Ovary (tissue), 3 donors: ENCODE measurements around the gene PEX5.

Source experiments
- POLR2A ChIP-seq: fragments of 450-650 bp; IDR thresholded peaks from one replicate; pipeline ENCODE4 v1.6.1; 2017; ENCODE audit warnings: antibody characterized with exemption, mild to moderate bottlenecking, moderate library complexity
- TF ChIP-seq, protein P1 (sequence below), 3 donors: fragments of 450-650 bp in 2 of 3; fragments of 200-600 bp in 1 of 3; IDR thresholded peaks; one replicate each; pipeline versions ENCODE4 v1.5.1 to v1.8.0; 2016 to 2022; ENCODE audit warnings: antibody characterized with exemption in 3 of 3, mild to moderate bottlenecking in 1 of 3
- donor health status: DM: no; HTN: no; CAD: no.

GRCh38 chr12:7169951-7170350, 19.5 kb upstream of the PEX5 start:
- no peak for TF ChIP-seq POLR2A
- TF ChIP-seq, protein P1, sequence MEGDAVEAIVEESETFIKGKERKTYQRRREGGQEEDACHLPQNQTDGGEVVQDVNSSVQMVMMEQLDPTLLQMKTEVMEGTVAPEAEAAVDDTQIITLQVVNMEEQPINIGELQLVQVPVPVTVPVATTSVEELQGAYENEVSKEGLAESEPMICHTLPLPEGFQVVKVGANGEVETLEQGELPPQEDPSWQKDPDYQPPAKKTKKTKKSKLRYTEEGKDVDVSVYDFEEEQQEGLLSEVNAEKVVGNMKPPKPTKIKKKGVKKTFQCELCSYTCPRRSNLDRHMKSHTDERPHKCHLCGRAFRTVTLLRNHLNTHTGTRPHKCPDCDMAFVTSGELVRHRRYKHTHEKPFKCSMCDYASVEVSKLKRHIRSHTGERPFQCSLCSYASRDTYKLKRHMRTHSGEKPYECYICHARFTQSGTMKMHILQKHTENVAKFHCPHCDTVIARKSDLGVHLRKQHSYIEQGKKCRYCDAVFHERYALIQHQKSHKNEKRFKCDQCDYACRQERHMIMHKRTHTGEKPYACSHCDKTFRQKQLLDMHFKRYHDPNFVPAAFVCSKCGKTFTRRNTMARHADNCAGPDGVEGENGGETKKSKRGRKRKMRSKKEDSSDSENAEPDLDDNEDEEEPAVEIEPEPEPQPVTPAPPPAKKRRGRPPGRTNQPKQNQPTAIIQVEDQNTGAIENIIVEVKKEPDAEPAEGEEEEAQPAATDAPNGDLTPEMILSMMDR (IDR thresholded peaks at IDR 0.05), result no peak
